HepG2 (cell line): ENCODE data around the gene CDK18. TPM values are rescaled to one million over a fixed set of nuclear protein-coding genes. Genes with fewer than 3 reads are reported as not detected.

Experiments used
- ATAC-seq: fragments of 200-7000 bp; cut with Tn5 transposase; 3 replicates; pipeline ENCODE4 v1.9.1; 2020; ENCODE audit warnings: mild to moderate bottlenecking, moderate library complexity
- BruUV-seq: library from RNA; stranded (reverse); fragments of 400-500 nt; replicated peaks from 2 replicates; lab custom pipeline; 2021; lab: Mats Ljungman, UMichigan
- CTCF ChIA-PET: fragments of 300-600 bp; formaldehyde crosslinking; extraction: SDS; loops from one replicate; lab custom pipeline; 2021; ENCODE audit warnings: low total read pairs, inconsistent platforms, low intra/inter-chr PET ratio; lab: Yijun Ruan, JAX
- POLR2A ChIA-PET: fragments of 350-600 bp; sonication (Branson Sonifier 250); formaldehyde crosslinking; loops from one replicate; lab custom pipeline; 2020; ENCODE audit warnings: antibody characterized with exemption, inconsistent platforms; lab: Yijun Ruan, JAX
- DNase-seq: peaks from one replicate; pipeline ENCODE4 v3.0.0-alpha.2; 2015; ENCODE audit warnings: low spot score
- FAIRE-seq: peaks from 3 replicates; lab custom pipeline; 2011; peaks lifted over from hg19 to GRCh38; lab: Jason Lieb, UNC
- H2AFZ ChIP-seq: one replicate; pipeline ENCODE4 v1.6.1; 2011; ENCODE audit warnings: low read length, inconsistent platforms
- H3K27ac ChIP-seq: fragments of 300-600 bp; 3 replicates; pipeline ENCODE4 v1.8.0; 2011; ENCODE audit warnings: mixed run types, mild to moderate bottlenecking, mixed read lengths, low read length, inconsistent platforms; ENCODE audit not compliant: insufficient read depth; ENCODE audit errors: extremely low read length
- H3K27me3 ChIP-seq, 2 experiments: fragments of 200-600 bp in 1 of 2; 2 replicates in 1 of 2; 3 replicates in 1 of 2; pipeline versions ENCODE4 v1.6.0 to v1.8.0; 2011; ENCODE audit warnings: low read length in 2 of 2, mild to moderate bottlenecking in 2 of 2, moderate library complexity in 2 of 2, inconsistent platforms in 1 of 2; ENCODE audit not compliant: insufficient read depth in 2 of 2, control insufficient read depth in 1 of 2
- H3K36me3 ChIP-seq, 2 experiments: fragments of 200-600 bp in 1 of 2; replicated peaks in 1 of 2; 2 replicates in 1 of 2; 3 replicates in 1 of 2; pipeline versions ENCODE4 v1.5.1 to v1.8.0; 2011; ENCODE audit warnings: low read length in 2 of 2, inconsistent platforms in 1 of 2; ENCODE audit not compliant: insufficient read depth in 2 of 2, control insufficient read depth in 1 of 2
- H3K4me1 ChIP-seq: 2 replicates; pipeline ENCODE4 v1.5.1; 2012; ENCODE audit warnings: low read length, inconsistent platforms; ENCODE audit not compliant: insufficient read depth
- H3K4me2 ChIP-seq: 2 replicates; pipeline ENCODE4 v1.6.0; 2011; ENCODE audit warnings: low read depth, low read length, inconsistent platforms
- H3K4me3 ChIP-seq, 3 experiments: fragments of 200-600 bp in 1 of 3; sonication (generic), shearing (Covaris generic) in 1 of 3; replicated peaks in 1 of 3; 2 replicates each; pipeline ENCODE4 v1.5.1; 2011 to 2016; ENCODE audit warnings: low read length in 3 of 3, inconsistent platforms in 2 of 3, low read depth in 2 of 3, mild to moderate bottlenecking in 2 of 3, control low read depth in 1 of 3, mixed read lengths in 1 of 3; ENCODE audit not compliant: insufficient read depth in 1 of 3
- H3K79me2 ChIP-seq: one replicate; pipeline ENCODE4 v1.6.1; 2011; ENCODE audit warnings: low read length, inconsistent platforms; ENCODE audit not compliant: insufficient read depth
- H3K9ac ChIP-seq: 2 replicates; pipeline ENCODE4 v1.6.0; 2011; ENCODE audit warnings: mild to moderate bottlenecking, low read depth, low read length, inconsistent platforms; ENCODE audit not compliant: insufficient read depth
- H3K9me3 ChIP-seq: 2 replicates; pipeline ENCODE4 v1.5.1; 2012; ENCODE audit warnings: mild to moderate bottlenecking, low read length
- H4K20me1 ChIP-seq: 2 replicates; pipeline ENCODE4 v1.6.0; 2011; ENCODE audit warnings: inconsistent platforms, mild to moderate bottlenecking, low read length, moderate library complexity; ENCODE audit not compliant: insufficient read depth
- AKAP8 ChIP-seq: sonication (generic); formaldehyde crosslinking; IDR thresholded peaks from 2 replicates; pipeline ENCODE4 v1.5.1; 2020; ENCODE audit warnings: mild to moderate bottlenecking, missing genetic modification reagents
- HOXA3 ChIP-seq: sonication (generic); formaldehyde crosslinking; IDR thresholded peaks from 2 replicates; pipeline ENCODE4 v1.5.0; 2020; ENCODE audit warnings: missing genetic modification reagents
- KDM2A ChIP-seq: sonication (generic); formaldehyde crosslinking; IDR thresholded peaks from 2 replicates; pipeline ENCODE4 v1.4.0; 2020; ENCODE audit warnings: low read depth, missing genetic modification reagents, borderline replicate concordance
- ZNF547 ChIP-seq: sonication (generic); formaldehyde crosslinking; IDR thresholded peaks from 2 replicates; pipeline ENCODE4 v1.5.1; 2020; ENCODE audit warnings: mild to moderate bottlenecking, missing genetic modification reagents
- ZNF572 ChIP-seq: sonication (generic); formaldehyde crosslinking; IDR thresholded peaks from 2 replicates; pipeline ENCODE4 v1.5.1; 2020; ENCODE audit warnings: mild to moderate bottlenecking, missing genetic modification reagents
- ZNF574 ChIP-seq: sonication (generic); formaldehyde crosslinking; IDR thresholded peaks from 2 replicates; pipeline ENCODE4 v1.4.0; 2020; ENCODE audit warnings: missing genetic modification reagents
- ZNF687 ChIP-seq: sonication (generic); formaldehyde crosslinking; IDR thresholded peaks from 2 replicates; pipeline ENCODE4 v1.5.1; 2020; ENCODE audit warnings: mild to moderate bottlenecking, missing genetic modification reagents, moderate library complexity
- WGBS: methylation state at CpG from one replicate; pipeline ENCODE4 v1.1.6; 2017; ENCODE audit warnings: low lambda C conversion rate; 5-methylcytosine and 5-hydroxymethylcytosine counted together
- in situ Hi-C: cut with HindIII; loops from 2 replicates; pipeline ENCODE4 v1.10.0; 2017; ENCODE audit warnings: low pct_unique_long_range_greater_than_20kb; ENCODE audit not compliant: extremely low pct_ligation_motif_present
- intact Hi-C: fragments of 100-400 bp; cut with micrococcal nuclease; formaldehyde crosslinking; loops from one replicate; pipeline ENCODE4 v1.10.0; 2022; ENCODE audit not compliant: unreplicated experiment
- polyA plus RNA-seq, 8 experiments: library from polyadenylated mRNA; depleted of rRNA in 3 of 8; stranded (reverse) in 7 of 8; unstranded in 1 of 8; fragments of >200 nt; fragmentation: Illumina TruSeq in 4 of 8; extraction: Trizol in 4 of 8; gene quantifications; 2 replicates each; pipeline versions ENCODE4 v1.2.1 to v1.2.3, GENCODE V29; 2011 to 2016; ENCODE audit warnings: low read depth in 4 of 8, missing spikeins in 1 of 8, mixed read lengths in 1 of 8; ENCODE audit not compliant: insufficient read depth in 1 of 8
- total RNA-seq, 5 experiments: library from RNA; depleted of rRNA; stranded (reverse); fragments of >200 nt; fragmentation: Illumina TruSeq; extraction: Trizol; gene quantifications; 2 replicates each; pipeline ENCODE4 v1.2.3, GENCODE V29; 2016; ENCODE audit warnings: low read depth in 1 of 5

CDK18 gene
- total and polyA plus RNA-seq, 2 of the 13 experiments (the other 11 are each of a cell fraction or from before 2014, with no cell fraction given): 6.4 to 38.8 TPM

GRCh38 chr1:205512059-205513045 is 7.9 kb downstream of the CDK18 start:
- ATAC-seq (peak; percentile 43), FAIRE-seq (peak; percentile 63), DNase-seq (peak; percentile 62)
- ChIA-PET POLR2A (interaction anchor here (0.7 to 1.6 kb wide), 3 partner anchors 10 to 63 kb away, joined by 3 to 5 read pairs (median 4); no protein-coding TSS in a partner anchor), CTCF (no interaction called here)
- in situ Hi-C loops: no loop called here
- H3K9me3 ChIP-seq: no peaks in the 10 kb centered on the region
- H2AFZ ChIP-seq: no peak overlapping the region
- intact Hi-C loops: no loop called here
- peak overlapping the region; percentile 44; the same call in 1 of the 2 replicates for H3K9ac ChIP-seq
- peak overlapping the region; percentile 67 for H3K4me2 ChIP-seq
- BruUV-seq: TSS peak; percentile 39
- no peaks in the 10 kb centered on the region; the same call in 1 of the 2 replicates for H4K20me1 ChIP-seq
- peaks cover 0 to 2% of the 10 kb centered on the region in 2 experiments; a peak in 1 of 5 replicates for H3K36me3 ChIP-seq
- peak overlapping the region; percentile 46 for H3K27ac ChIP-seq
- no peaks in the 10 kb centered on the region for H3K27me3 ChIP-seq
- H3K4me3 ChIP-seq: peak overlapping the region; percentile 27 to 54 (median 46); a peak in 5 of 6 replicates
- 51% methylated on average over 13 of the region's 13 CpGs for WGBS
- peaks cover 73% of the 10 kb centered on the region for H3K4me1 ChIP-seq
- H3K79me2 ChIP-seq: no peaks in the 10 kb centered on the region
- peak; percentile 32; the same call in 1 of the 2 replicates for TF ChIP-seq HOXA3
- TF ChIP-seq ZNF687 (CRISPR knock-in tag): peak; percentile 97
- peak; percentile 68; the same call in 1 of the 2 replicates for TF ChIP-seq AKAP8
- 0 out of 2 replicates have a peak, but pooled peaks have one; percentile 34 for TF ChIP-seq ZNF547 (CRISPR knock-in tag)
- TF ChIP-seq ZNF572 (CRISPR knock-in tag): peak; percentile 49; the same call in 1 of the 2 replicates
- peak; percentile 64 for TF ChIP-seq KDM2A (CRISPR knock-in tag)
- TF ChIP-seq ZNF574 (CRISPR knock-in tag): peak; percentile 20; the same call in 1 of the 2 replicates
